ENCODE measurements around the gene CCNB1. TPM values are rescaled to one million over a fixed set of nuclear protein-coding genes. Genes with fewer than 3 reads are reported as not detected.

Gene CCNB1
- total RNA-seq = 38.5 TPM

DNA sequence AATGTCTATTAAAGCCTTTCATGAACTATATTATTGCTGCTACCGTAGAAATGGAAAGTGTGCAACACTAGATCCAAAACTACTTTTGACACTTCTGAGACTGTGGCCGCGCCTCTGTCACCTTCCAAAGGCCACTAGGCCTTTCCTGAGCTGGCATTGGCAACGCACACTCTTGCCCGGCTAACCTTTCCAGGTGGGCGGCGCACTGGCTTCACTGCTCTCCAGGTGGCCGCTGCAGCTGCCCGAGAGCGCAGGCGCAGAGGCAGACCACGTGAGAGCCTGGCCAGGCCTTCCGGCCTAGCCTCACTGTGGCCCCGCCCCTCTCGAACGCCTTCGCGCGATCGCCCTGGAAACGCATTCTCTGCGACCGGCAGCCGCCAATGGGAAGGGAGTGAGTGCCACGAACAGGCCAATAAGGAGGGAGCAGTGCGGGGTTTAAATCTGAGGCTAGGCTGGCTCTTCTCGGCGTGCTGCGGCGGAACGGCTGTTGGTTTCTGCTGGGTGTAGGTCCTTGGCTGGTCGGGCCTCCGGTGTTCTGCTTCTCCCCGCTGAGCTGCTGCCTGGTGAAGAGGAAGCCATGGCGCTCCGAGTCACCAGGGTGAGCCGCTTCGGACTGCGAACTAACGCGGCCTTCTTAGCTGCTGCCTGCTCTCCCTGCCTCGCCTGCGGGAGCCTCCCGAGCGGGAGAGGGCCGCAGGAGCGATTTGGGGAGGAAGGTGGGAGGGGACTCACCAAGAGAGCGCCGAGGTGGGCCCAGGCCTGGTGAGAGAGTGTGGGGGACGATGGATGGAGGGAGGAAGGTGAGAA, at the start of gene CCNB1:
Gene CCNB1 (plus strand): TSS at position 465 of the 807 bp plus-strand sequence. CDS start 113 bp downstream, at position 578.

DNA sequence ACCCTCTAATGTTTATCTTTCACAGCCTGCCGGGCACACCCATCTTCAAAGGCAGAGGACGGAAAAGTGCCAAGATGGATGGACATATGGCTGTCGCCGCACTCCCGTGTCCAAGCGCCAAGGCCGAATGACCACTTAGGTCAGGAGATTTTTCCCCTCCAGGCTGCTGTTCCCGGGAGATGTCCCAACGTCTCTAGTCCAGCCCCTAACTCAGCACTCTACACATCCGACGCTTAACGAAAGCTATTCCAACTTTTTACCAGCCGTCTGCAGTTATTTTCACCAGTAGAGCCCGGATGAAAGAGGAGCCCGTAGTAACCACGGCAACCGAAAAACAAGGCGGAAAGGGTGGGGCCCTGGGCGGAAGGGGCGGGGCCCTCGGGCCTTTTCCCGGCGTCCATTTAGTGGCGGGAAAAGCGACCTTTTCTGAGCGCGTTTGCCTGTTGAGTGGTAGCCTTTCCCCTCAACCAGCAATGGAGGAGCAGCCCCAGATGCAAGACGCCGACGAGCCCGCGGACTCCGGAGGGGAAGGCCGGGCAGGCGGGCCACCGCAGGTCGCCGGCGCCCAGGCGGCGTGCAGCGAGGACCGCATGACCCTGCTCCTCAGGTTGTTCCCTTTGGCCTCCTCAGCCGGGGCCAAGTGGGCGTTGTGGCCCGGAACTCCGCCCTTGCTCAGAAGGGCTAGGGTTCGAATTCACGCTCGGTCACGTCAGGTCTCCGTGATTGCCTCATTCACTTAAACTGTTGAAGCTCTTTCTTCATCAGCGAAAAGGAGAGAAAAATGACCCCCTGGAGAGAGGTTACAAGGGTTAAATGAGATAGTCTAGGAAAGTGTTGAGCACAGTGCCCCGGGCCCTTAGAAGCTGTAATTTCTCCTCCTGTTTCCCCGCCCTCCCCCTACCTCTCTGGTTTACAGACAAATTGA, 22.5 kb downstream of the CCNB1 start, which contains the start of gene CENPH:
Gene CENPH (plus strand): TSS at position 422 of the 925 bp plus-strand sequence. CDS start 52 bp downstream, at position 474.

Small RNA genes lying within 50 kb of the gene (small RNA-seq; reads per million reads assigned to genes)
- gene SNORA50D = not detected

Other genes with a start within 250 kb of the CCNB1 start
- gene SLC30A5, start 73.1 kb upstream of the CCNB1 start, total RNA-seq = 47.1 TPM
- 13.6 TPM for gene CENPH, start 22.4 kb downstream of the CCNB1 start, total RNA-seq
- 50.7 TPM for gene CDK7, start 67.7 kb downstream of the CCNB1 start, total RNA-seq
- 10.1 TPM for gene CCDC125, start 165.7 kb downstream of the CCNB1 start, total RNA-seq
- gene AK6, start 202.4 kb downstream of the CCNB1 start, total RNA-seq = 20.5 TPM
- 67.1 TPM for gene TAF9, start 202.4 kb downstream of the CCNB1 start, total RNA-seq
- gene RAD17, start 202.7 kb downstream of the CCNB1 start, total RNA-seq = 45.2 TPM
- 3.0 TPM for gene MARVELD2, start 248.0 kb downstream of the CCNB1 start, total RNA-seq

Data from diencephalon (tissue), 1 donor.